Raji (cell line): ENCODE data around the gene CD80.

Experiments used
- POLR2A ChIP-seq: IDR thresholded peaks from 2 replicates; pipeline ENCODE4 v1.6.1; 2011; ENCODE audit warnings: low read depth, low read length, control low read depth; ENCODE audit not compliant: insufficient read depth

The CD80 gene

DNA sequence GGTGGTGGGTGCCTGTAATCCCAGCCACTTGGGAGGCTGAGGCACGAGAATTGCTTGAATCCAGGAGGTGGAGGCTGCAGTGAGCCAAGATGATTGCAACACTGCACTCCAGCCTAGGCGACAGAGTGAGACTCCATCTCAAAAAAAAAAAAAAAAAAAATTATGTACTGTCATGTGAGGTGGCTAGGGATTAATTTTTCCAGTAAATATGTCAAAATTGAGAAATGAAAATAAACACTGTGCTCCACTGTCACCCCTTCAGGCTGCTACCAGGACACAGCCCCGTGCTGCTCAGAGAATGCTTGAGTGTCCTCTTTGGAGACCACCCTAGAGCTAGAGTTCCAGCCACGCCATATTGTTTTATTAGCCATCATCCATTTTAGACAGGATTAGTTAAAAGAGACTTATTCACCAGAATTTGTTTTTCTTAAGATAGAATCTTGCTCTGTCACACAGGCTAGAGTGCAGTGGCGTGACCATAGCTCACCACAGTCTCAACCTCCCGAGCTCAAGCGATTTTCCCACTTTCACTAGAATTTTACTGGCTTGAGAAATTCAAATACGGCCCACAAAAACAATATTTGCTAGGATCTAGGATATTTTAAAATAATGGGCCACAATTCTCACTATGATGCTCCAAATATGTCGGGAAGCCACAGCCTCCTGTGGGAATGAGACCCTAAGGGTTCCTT lies 642 bp downstream of the CD80 start:
- TF ChIP-seq POLR2A: no peak

DNA sequence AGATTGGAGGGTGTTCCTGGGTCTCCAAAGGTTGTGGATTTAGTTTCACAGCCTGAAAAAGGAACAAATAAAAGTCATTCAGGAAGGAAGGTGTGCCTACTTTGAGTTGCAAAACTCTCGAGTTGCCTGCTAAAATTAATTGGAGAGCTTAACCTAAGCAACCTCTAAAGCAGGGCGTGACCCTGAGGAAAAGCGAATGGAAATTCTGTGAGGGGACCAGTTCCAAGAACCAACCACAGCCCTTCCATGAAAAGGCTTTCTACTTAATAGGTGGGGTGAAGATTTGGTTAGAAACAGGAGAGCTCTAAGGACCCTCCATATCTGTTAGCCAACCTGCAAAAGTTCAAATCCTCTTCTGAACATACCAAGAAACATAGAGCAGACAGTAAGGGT lies 1.5 kb downstream of the CD80 start:
- no peak for TF ChIP-seq POLR2A

DNA sequence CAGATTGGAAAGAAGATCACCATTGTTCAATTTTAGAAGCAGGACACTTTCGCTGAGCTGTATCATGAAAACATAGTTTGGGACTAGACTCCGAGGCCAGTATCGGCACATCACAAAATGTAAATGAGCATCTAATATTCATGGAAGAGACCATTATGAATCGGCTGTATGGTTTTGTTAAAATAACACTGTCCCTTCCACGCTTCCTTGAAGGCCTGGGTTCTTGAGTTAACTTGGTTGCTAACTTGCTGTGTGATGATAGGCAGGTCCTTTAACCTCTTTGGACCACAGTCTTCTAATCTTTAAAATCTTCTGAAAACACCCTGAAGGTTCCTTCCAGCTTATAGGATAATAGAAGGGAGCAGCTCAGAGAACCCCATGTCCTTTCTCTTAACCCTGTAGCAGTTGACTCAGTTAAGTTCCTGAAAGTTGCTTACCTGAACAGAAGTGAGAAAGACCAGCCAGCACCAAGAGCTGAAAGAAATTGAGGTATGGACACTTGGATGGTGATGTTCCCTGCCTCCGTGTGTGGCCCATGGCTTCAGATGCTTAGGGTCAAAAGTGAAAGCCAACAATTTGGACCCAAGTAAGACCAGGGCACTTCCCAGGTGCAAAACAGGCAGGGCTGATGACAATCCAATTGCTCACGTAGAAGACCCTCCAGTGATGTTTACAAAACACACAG lies 2.1 kb downstream of the CD80 start:
- peak; percentile 25; the same call in 1 of the 2 replicates for TF ChIP-seq POLR2A

DNA sequence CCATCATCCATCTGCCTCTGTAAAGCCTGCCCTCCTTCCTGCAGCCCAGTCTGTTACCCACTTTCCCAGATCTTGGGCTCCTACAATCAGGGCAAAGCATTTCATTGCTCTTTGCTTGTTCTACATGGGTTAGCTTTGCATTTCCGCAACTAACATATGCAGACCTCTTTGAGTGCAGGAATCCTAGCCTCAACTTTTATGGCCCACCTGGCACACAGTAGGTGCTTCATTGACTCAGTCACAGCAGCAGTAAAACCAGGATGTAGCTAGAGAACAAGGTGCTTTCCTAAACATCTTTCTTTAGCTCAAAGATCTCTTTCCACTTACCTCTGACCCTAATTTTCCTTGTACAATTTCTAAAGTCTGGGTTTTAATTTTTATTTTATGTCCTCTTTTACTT lies 3.5 kb downstream of the CD80 start:
- TF ChIP-seq POLR2A: no peak

DNA sequence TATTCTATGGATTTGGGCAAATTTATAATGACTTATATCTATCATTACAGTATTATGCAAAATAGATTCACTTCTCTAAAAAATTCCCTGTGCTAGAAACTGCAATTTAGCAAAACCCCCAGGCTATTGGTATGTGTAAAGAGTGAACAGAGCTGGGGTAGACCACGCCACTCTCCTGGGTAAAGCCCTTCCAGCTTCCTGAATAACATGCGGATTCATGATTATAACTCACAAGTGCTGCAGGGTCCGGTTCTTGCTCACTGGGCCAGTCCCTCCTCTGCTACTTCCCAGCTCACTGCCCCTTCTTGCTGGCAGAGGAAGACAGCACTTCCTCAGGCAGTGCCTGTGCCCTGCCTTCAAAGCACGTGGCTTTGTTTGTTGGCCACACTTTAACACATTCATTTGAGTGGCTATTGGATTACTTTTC lies 4.1 kb downstream of the CD80 start:
- peak; percentile 29; the same call in 1 of the 2 replicates for TF ChIP-seq POLR2A

DNA sequence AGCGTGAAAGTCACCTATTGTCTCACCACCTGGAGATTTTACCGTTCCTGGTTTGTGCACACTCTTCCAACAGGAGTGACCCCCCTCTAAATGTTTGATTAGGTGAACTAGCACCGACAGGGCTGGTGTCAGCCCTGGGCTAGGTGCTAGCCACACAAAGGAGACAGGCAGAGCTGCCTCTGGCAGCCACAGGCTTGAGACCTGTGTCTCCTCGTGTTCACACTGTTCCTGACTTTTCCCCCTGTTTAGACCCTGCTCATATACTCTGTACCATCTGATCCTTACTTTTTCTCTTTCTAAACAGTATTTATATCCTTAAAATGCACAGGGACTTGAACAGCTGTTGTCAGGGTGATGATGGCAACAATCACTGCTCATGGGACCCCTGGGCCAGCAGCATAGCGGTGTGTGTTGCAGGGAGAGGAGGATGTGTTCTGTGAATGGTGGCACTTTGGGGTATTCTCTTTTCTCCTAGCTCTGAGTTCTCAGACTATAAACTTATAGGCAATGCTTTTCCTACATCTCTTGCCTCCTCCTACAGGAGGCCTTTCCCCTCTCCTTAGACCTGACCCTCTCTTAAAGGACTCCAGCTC lies 5.5 kb downstream of the CD80 start:
- TF ChIP-seq POLR2A: no peak

DNA sequence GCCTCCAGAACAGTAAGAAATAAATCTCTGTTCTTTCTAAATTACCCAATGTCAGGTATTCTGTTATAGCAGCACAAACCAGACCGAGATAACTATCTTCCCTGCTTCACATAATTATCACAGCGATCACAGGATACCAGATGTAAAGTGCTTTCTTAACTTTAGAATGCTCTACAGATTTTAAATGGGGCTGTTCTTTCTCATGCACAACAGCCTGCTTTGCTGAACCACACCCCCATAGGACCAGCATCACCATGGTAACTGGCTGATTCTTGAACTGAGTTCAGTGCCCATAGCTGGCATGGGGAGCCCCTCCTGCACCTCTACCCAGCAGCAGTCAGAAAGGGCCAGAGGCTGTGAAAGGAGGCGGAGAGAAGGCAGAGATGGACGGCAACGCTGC lies 7.8 kb downstream of the CD80 start:
- no peak for TF ChIP-seq POLR2A

DNA sequence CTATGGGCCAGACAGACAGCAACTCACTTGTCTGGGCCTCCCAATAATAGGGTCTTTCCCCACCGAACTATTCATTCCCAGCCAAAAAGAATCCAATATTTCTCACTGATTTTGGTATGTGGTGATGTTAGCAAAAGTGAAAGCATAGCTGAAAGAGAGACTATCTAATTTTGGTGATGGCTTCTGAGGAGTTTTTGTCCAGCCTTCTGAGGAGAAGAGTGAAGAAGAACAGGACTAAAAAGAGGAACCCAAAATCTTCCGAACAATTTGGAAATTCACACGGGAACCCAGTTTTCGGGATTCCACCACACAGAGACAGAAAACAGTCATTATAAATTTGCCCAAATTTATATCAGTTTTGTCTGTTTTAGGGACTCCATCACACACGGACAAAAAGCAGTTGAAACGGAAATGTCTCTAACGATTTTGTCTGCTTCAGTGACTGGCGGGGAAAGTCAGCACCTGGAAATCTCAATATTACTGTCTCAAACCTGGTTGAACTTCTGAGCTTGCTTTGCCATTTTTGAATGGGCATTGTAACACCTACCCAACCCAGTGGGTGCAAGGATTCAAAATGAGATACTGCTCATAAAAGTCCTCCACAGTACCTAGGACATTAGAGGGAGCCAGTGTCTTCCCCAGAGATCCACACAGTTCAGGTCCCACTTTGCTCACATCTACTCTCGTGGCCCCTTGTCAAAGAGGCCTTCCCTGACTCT lies 9.1 kb downstream of the CD80 start:
- TF ChIP-seq POLR2A: no peak

DNA sequence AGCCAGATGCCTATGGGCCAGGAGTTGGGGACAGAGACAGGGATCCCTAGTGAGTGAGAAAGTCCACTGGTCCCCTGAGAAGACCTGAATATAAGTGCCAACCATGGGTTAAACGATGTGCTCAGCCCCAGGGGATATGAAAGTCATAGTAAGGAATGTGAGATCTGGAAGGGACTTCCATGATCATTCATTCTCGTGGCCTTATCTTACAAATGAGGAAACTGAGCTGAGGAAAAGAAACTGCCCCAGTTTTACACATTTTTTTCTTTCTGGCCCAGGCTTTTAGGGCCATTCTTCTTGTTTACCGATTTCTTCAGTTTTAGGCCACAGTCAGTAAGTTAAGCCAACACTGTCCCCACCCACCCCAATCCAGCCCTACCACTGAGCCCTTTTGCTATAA lies 11.1 kb downstream of the CD80 start:
- no peak for TF ChIP-seq POLR2A

DNA sequence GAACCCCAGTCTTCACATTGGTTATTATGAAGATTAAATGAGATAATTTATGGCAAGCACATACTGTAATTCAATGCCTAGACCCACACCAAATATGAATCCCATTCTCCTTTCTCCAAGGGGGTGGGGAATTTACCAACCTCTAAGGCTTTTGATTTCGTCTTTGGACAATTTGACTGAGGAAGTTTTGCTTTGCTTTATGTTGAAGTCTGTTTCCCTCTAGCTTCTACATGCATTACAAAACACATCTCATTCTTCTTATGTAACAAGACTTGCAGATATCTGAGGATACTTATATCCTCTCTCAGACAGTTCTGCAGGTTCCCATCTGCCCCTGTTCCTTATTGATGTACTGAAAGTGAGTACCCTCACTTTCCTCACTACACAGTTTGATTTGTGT lies 12.2 kb downstream of the CD80 start:
- no peak for TF ChIP-seq POLR2A

DNA sequence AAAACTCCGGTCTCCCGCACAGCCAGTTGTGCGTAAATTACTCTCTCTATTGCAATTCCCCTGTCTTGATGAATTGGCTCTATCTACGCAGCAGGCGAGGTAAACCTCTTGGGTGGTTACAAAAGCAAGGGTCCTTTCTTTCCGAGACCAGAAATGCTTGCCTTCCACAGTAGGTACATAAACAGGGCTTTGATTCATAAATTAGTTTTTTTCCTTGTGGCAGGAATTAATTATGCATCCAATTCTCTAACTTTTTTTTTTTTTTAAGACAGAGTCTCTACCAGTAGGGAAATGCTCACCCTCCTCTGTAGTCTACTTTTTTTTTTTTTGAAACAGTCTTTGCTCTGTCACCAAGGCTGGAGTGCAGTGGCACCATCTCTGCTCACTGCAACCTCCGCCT lies 16.3 kb downstream of the CD80 start:
- TF ChIP-seq POLR2A: no peak

DNA sequence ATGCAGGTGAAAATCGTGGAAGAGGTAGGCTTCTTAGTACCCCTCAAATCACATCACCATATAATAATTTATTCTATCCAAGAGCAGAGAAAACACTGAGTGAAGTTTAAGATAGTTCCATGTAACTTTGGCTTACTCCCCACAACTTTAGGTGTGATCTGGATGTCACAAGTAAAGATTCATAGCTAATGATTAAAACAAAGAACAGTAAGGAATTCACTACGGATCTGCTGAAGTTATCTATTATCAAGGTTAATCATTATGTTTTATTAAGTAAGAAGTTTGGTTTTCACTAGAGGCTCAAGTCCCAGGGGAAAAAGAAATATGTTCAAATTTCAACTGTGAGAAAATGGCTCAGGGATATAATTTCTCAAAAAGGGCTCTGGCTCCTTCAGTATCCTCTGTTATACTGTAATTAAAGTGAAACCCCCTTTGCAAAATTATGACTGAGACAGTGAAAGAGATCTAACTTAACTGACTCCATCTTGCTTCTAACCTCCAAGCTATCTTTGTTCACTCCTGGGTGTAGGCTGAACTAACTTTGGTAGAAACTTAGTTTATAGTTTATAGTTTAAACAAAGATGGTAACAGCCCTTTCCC lies 17.1 kb downstream of the CD80 start:
- no peak for TF ChIP-seq POLR2A

DNA sequence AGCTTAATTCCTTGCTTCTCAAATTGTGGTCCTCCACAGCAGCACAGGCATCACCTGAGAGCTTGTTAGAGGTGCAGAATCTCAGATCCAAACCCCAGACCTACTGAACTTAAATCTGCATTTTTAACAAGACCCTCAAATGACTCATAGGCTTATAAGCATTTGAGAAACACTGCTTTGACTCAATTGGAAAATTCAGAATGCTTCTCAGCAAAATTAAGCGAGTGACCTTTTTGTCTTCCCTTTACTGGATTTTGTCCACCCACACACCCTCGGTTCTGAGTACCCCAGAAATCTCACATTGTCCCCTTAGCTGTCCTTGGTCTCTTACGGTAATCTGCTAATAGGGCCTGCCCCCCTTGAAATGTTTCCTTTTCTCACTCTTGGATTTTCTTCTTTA lies 17.9 kb downstream of the CD80 start:
- TF ChIP-seq POLR2A: no peak

DNA sequence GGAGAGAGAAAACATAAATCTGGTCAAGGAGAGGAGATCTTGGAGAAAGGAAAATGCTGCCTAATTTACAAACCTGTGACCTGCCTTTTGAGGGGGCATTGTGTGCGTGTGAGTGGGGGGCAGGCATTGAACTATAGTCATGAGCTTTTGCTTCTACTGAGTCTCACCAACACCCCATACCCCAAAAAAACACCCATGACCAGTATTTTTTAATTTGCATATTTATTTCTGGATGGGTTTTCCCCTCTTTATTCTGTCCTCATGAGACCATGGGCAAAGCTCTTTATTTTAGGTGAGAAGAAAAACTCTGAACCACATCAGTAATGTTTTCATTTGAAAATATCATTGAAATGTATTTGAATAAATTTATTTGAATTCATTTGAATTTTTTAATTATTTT lies 20.6 kb downstream of the CD80 start:
- no peak for TF ChIP-seq POLR2A

DNA sequence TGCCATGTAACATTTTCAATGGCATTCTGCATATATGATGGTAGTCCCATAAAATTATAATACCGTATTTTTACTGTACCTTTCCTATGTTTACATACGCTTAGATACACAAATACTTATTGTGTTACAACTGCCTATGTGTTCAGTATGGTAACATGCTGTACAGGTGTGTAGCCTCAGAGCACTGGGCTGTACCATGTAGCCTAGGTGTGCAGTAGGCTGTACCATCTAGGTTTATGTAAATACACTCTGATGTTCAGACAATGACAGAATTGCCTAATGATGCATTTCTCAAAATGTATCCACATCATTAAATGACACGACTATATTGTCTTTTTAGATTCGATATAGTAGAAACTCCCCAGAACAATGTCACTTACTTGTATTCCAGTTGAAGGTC lies 22.7 kb downstream of the CD80 start:
- no peak for TF ChIP-seq POLR2A
